Measurements from ENCODE around the gene NAA16. TPM values are rescaled to one million over a fixed set of nuclear protein-coding genes. Genes with fewer than 3 reads are reported as not detected.

The NAA16 gene
- total RNA-seq, 1 donor from 2014 or later: 22.3 TPM

DNA sequence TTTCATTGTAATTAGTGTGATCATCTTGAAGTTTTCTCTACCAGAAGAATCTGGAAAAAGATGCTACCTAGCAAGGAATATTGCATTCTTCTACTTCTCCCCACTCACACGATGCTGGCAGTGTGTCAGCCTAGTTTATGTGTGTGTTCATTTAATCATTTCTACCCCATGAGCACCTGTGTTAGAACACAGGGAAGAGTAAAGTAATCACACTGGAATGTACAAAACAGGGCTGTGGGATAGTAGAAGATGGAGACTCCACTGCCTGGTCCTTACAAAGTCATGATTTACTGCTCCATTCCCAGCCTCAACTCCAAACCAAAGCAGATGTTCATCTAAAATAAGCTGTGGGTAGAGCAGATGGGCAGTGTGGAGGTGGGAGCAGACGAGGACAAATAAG, 98.5 kb downstream of the NAA16 start:
- no peaks in the 10 kb centered on the region for H3K27me3 Mint-ChIP-seq (ENCODE audit: unreplicated experiment)
- DNase-seq: no peak
- H3K4me3 Mint-ChIP-seq (ENCODE audit: unreplicated experiment): no peak overlapping the region
- H3K4me1 Mint-ChIP-seq (ENCODE audit: low read depth, unreplicated experiment): peaks cover 4% of the 10 kb centered on the region
- H3K36me3 Mint-ChIP-seq (ENCODE audit: unreplicated experiment): no peaks in the 10 kb centered on the region
- TF ChIP-seq, protein P1, sequence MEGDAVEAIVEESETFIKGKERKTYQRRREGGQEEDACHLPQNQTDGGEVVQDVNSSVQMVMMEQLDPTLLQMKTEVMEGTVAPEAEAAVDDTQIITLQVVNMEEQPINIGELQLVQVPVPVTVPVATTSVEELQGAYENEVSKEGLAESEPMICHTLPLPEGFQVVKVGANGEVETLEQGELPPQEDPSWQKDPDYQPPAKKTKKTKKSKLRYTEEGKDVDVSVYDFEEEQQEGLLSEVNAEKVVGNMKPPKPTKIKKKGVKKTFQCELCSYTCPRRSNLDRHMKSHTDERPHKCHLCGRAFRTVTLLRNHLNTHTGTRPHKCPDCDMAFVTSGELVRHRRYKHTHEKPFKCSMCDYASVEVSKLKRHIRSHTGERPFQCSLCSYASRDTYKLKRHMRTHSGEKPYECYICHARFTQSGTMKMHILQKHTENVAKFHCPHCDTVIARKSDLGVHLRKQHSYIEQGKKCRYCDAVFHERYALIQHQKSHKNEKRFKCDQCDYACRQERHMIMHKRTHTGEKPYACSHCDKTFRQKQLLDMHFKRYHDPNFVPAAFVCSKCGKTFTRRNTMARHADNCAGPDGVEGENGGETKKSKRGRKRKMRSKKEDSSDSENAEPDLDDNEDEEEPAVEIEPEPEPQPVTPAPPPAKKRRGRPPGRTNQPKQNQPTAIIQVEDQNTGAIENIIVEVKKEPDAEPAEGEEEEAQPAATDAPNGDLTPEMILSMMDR (IDR thresholded peaks at IDR 0.05; ENCODE audit: partially characterized antibody, unreplicated experiment): no peak
- H3K9me3 Mint-ChIP-seq (ENCODE audit: unreplicated experiment): no peaks in the 10 kb centered on the region
- H3K27ac Mint-ChIP-seq (ENCODE audit: unreplicated experiment): no peak overlapping the region

GRCh38 chr13:41411060-41411459, 100.0 kb downstream of the NAA16 start:
- Mint-ChIP-seq H3K27me3 (ENCODE audit: unreplicated experiment) (no peaks in the 10 kb centered on the region), H3K9me3 (ENCODE audit: unreplicated experiment) (no peaks in the 10 kb centered on the region), H3K36me3 (ENCODE audit: unreplicated experiment) (no peaks in the 10 kb centered on the region), H3K27ac (ENCODE audit: unreplicated experiment) (no peak overlapping the region), H3K4me1 (ENCODE audit: low read depth, unreplicated experiment) (peaks cover 4% of the 10 kb centered on the region), H3K4me3 (ENCODE audit: unreplicated experiment) (no peak overlapping the region)
- no peak for DNase-seq
- TF ChIP-seq, protein P1 (IDR thresholded peaks at IDR 0.05; ENCODE audit: partially characterized antibody, unreplicated experiment): no peak

- H3K4me3 Mint-ChIP-seq (ENCODE audit: unreplicated experiment): no peak overlapping the region
- H3K27ac Mint-ChIP-seq (ENCODE audit: unreplicated experiment): no peak overlapping the region
- H3K4me1 Mint-ChIP-seq (ENCODE audit: low read depth, unreplicated experiment): peaks cover 4% of the 10 kb centered on the region
- TF ChIP-seq, protein P1 (IDR thresholded peaks at IDR 0.05; ENCODE audit: partially characterized antibody, unreplicated experiment): no peak
- no peaks in the 10 kb centered on the region for H3K36me3 Mint-ChIP-seq (ENCODE audit: unreplicated experiment)
- no peaks in the 10 kb centered on the region for H3K27me3 Mint-ChIP-seq (ENCODE audit: unreplicated experiment)
- DNase-seq: no peak
- H3K9me3 Mint-ChIP-seq (ENCODE audit: unreplicated experiment): no peaks in the 10 kb centered on the region
Observed at GRCh38 chr13:41411522-41411921, 100.5 kb downstream of the NAA16 start.

- peaks cover 1% of the 10 kb centered on the region for H3K9me3 Mint-ChIP-seq (ENCODE audit: unreplicated experiment)
- H3K4me1 Mint-ChIP-seq (ENCODE audit: low read depth, unreplicated experiment): peaks cover 3% of the 10 kb centered on the region
- TF ChIP-seq, protein P1 (IDR thresholded peaks at IDR 0.05; ENCODE audit: partially characterized antibody, unreplicated experiment): no peak
- H3K27ac Mint-ChIP-seq (ENCODE audit: unreplicated experiment): no peak overlapping the region
- no peak for DNase-seq
- peaks cover 5% of the 10 kb centered on the region for H3K36me3 Mint-ChIP-seq (ENCODE audit: unreplicated experiment)
- H3K27me3 Mint-ChIP-seq (ENCODE audit: unreplicated experiment): no peaks in the 10 kb centered on the region
- no peak overlapping the region for H3K4me3 Mint-ChIP-seq (ENCODE audit: unreplicated experiment)
Observed at GRCh38 chr13:41413872-41414271, 102.8 kb downstream of the NAA16 start.

GRCh38 chr13:41416276-41416675, 105.2 kb downstream of the NAA16 start:
- TF ChIP-seq, protein P1 (IDR thresholded peaks at IDR 0.05; ENCODE audit: partially characterized antibody, unreplicated experiment): no peak
- no peak for DNase-seq
- H3K36me3 Mint-ChIP-seq (ENCODE audit: unreplicated experiment): peaks cover 5% of the 10 kb centered on the region
- H3K27ac Mint-ChIP-seq (ENCODE audit: unreplicated experiment): no peak overlapping the region
- no peaks in the 10 kb centered on the region for H3K27me3 Mint-ChIP-seq (ENCODE audit: unreplicated experiment)
- H3K9me3 Mint-ChIP-seq (ENCODE audit: unreplicated experiment): peaks cover 3% of the 10 kb centered on the region
- no peaks in the 10 kb centered on the region for H3K4me1 Mint-ChIP-seq (ENCODE audit: low read depth, unreplicated experiment)
- H3K4me3 Mint-ChIP-seq (ENCODE audit: unreplicated experiment): no peak overlapping the region

Measured in glutamatergic neuron (in vitro differentiated cells).